Measurements from ENCODE around the gene PLA2G6.

The PLA2G6 gene

GRCh38 chr22:38155703-38156102 lies 25.9 kb downstream of the PLA2G6 start:
- TF ChIP-seq SIN3A (IDR thresholded peaks at IDR 0.05; ENCODE audit: borderline replicate concordance, insufficient read depth, low read length) (no peak), FOXP2 (optimal IDR thresholded peaks at IDR 0.05; ENCODE audit: borderline replicate concordance, extremely low read depth, extremely low read length, insufficient read depth) (no peak), REST (IDR thresholded peaks at IDR 0.05; ENCODE audit: insufficient read depth in 1 of 2, low read depth in 2 of 2, low read length in 2 of 2) (no peak), TAF1 (IDR thresholded peaks at IDR 0.05; ENCODE audit: borderline replicate concordance, insufficient read depth, low read length) (no peak), POLR2AphosphoS5 (IDR thresholded peaks at IDR 0.05; ENCODE audit: low read depth, low read length) (no peak)

GRCh38 chr22:38153821-38154562 lies 27.6 kb downstream of the PLA2G6 start:
- no peak for TF ChIP-seq FOXP2 (optimal IDR thresholded peaks at IDR 0.05; ENCODE audit: borderline replicate concordance, extremely low read depth, extremely low read length, insufficient read depth)
- no peak for TF ChIP-seq POLR2AphosphoS5 (IDR thresholded peaks at IDR 0.05; ENCODE audit: low read depth, low read length)
- TF ChIP-seq SIN3A (IDR thresholded peaks at IDR 0.05; ENCODE audit: borderline replicate concordance, insufficient read depth, low read length) = no peak
- no peak for TF ChIP-seq REST (IDR thresholded peaks at IDR 0.05; ENCODE audit: insufficient read depth in 1 of 2, low read depth in 2 of 2, low read length in 2 of 2)
- TF ChIP-seq TAF1 (IDR thresholded peaks at IDR 0.05; ENCODE audit: borderline replicate concordance, insufficient read depth, low read length) = no peak

GRCh38 chr22:38151126-38151500 lies 30.5 kb downstream of the PLA2G6 start:
- no peak for TF ChIP-seq SIN3A (IDR thresholded peaks at IDR 0.05; ENCODE audit: borderline replicate concordance, insufficient read depth, low read length)
- TF ChIP-seq REST (IDR thresholded peaks at IDR 0.05; ENCODE audit: insufficient read depth in 1 of 2, low read depth in 2 of 2, low read length in 2 of 2) = no peak
- TF ChIP-seq FOXP2 (optimal IDR thresholded peaks at IDR 0.05; ENCODE audit: borderline replicate concordance, extremely low read depth, extremely low read length, insufficient read depth) = no peak
- no peak for TF ChIP-seq TAF1 (IDR thresholded peaks at IDR 0.05; ENCODE audit: borderline replicate concordance, insufficient read depth, low read length)
- TF ChIP-seq POLR2AphosphoS5 (IDR thresholded peaks at IDR 0.05; ENCODE audit: low read depth, low read length) = no peak

GRCh38 chr22:38148245-38148644 lies 33.4 kb downstream of the PLA2G6 start:
- TF ChIP-seq REST (IDR thresholded peaks at IDR 0.05; ENCODE audit: insufficient read depth in 1 of 2, low read depth in 2 of 2, low read length in 2 of 2) (no peak), SIN3A (IDR thresholded peaks at IDR 0.05; ENCODE audit: borderline replicate concordance, insufficient read depth, low read length) (no peak), FOXP2 (optimal IDR thresholded peaks at IDR 0.05; ENCODE audit: borderline replicate concordance, extremely low read depth, extremely low read length, insufficient read depth) (no peak), TAF1 (IDR thresholded peaks at IDR 0.05; ENCODE audit: borderline replicate concordance, insufficient read depth, low read length) (no peak), POLR2AphosphoS5 (IDR thresholded peaks at IDR 0.05; ENCODE audit: low read depth, low read length) (no peak)
